H54 (cell line): ENCODE data around the gene WDFY4.

Experiments
- DNase-seq: peaks from one replicate; pipeline ENCODE4 v3.0.0; 2011; ENCODE audit warnings: low spot score, mixed read lengths; ENCODE audit not compliant: insufficient read length
- FAIRE-seq: peaks from 3 replicates; lab custom pipeline; 2011; peaks lifted over from hg19 to GRCh38; lab: Jason Lieb, UNC
- POLR2A ChIP-seq: IDR thresholded peaks from 2 replicates; pipeline ENCODE4 v1.6.1; 2011; ENCODE audit warnings: low read depth, mild to moderate bottlenecking, low read length

Gene WDFY4

GRCh38 chr10:48742891-48743860 lies 58.5 kb downstream of the WDFY4 start:
- TF ChIP-seq POLR2A = no peak
- no peak for DNase-seq
- no peak for FAIRE-seq

GRCh38 chr10:48744587-48744986 lies 59.9 kb downstream of the WDFY4 start:
- DNase-seq (no peak), FAIRE-seq (no peak)
- TF ChIP-seq POLR2A = no peak

GRCh38 chr10:48745662-48746245 lies 61.1 kb downstream of the WDFY4 start:
- DNase-seq = no peak
- no peak for FAIRE-seq
- TF ChIP-seq POLR2A = no peak

- FAIRE-seq = no peak
- TF ChIP-seq POLR2A = no peak
- DNase-seq = no peak
Measured at GRCh38 chr10:48748573-48748972, 63.9 kb downstream of the WDFY4 start.

GRCh38 chr10:48749254-48749787 lies 64.6 kb downstream of the WDFY4 start:
- no peak for FAIRE-seq
- DNase-seq = no peak
- no peak for TF ChIP-seq POLR2A

GRCh38 chr10:48750019-48750418 lies 65.3 kb downstream of the WDFY4 start:
- DNase-seq = no peak
- FAIRE-seq = no peak
- no peak for TF ChIP-seq POLR2A

- no peak for TF ChIP-seq POLR2A
- FAIRE-seq (no peak), DNase-seq (no peak)
Measured at GRCh38 chr10:48750991-48751390, 66.3 kb downstream of the WDFY4 start.

- TF ChIP-seq POLR2A = no peak
- FAIRE-seq (no peak), DNase-seq (no peak)
Measured at GRCh38 chr10:48751730-48752129, 67.1 kb downstream of the WDFY4 start.

- no peak for TF ChIP-seq POLR2A
- FAIRE-seq (no peak), DNase-seq (no peak)
Measured at GRCh38 chr10:48758411-48758810, 73.7 kb downstream of the WDFY4 start.

GRCh38 chr10:48759113-48759901 lies 74.6 kb downstream of the WDFY4 start:
- DNase-seq = no peak
- FAIRE-seq = no peak

GRCh38 chr10:48760983-48761382 lies 76.3 kb downstream of the WDFY4 start:
- no peak for TF ChIP-seq POLR2A
- DNase-seq (no peak), FAIRE-seq (no peak)

More at GRCh38 chr10:48759113-48759901, 74.6 kb downstream of the WDFY4 start:
- no peak for TF ChIP-seq POLR2A

- no peak for FAIRE-seq
- no peak for DNase-seq
- no peak for TF ChIP-seq POLR2A
Measured at GRCh38 chr10:48762064-48763042, 77.7 kb downstream of the WDFY4 start.
